Subcutaneous abdominal adipose tissue (tissue), 5 donors: Measurements from ENCODE around the gene DCAF10.
"Not testable (repeated sequence)": the region's sequence is repeated elsewhere in the genome, so short reads cannot be mapped to it uniquely, and the experiment has no call there.

Experiments
- H3K27ac ChIP-seq: one replicate; pipeline ENCODE4 v1.7.0; 2013; ENCODE audit warnings: low read depth, mild to moderate bottlenecking, inconsistent platforms, low read length, moderate library complexity
- H3K27me3 ChIP-seq, 5 donors: one replicate each; pipeline ENCODE4 v1.7.0; 2013; ENCODE audit warnings: low read length in 5 of 5, inconsistent platforms in 1 of 5; ENCODE audit not compliant: control insufficient read depth in 5 of 5, insufficient read depth in 4 of 5
- H3K36me3 ChIP-seq, 5 donors: one replicate each; pipeline ENCODE4 v1.7.0; 2013; ENCODE audit warnings: low read length in 5 of 5; ENCODE audit not compliant: control insufficient read depth in 5 of 5, insufficient read depth in 5 of 5
- H3K4me1 ChIP-seq, 5 donors: one replicate each; pipeline ENCODE4 v1.7.0; 2013; ENCODE audit warnings: low read length in 5 of 5, mild to moderate bottlenecking in 3 of 5, moderate library complexity in 1 of 5; ENCODE audit not compliant: control insufficient read depth in 5 of 5, insufficient read depth in 5 of 5
- H3K4me3 ChIP-seq, 5 donors: one replicate each; pipeline ENCODE4 v1.7.0; 2013; ENCODE audit warnings: low read length in 5 of 5, low read depth in 1 of 5
- H3K9ac ChIP-seq, 5 donors: one replicate each; pipeline ENCODE4 v1.7.0; 2013; ENCODE audit warnings: low read length in 5 of 5, mild to moderate bottlenecking in 4 of 5, moderate library complexity in 3 of 5
- H3K9me3 ChIP-seq, 5 donors: one replicate each; pipeline ENCODE4 v1.7.0; 2013; ENCODE audit warnings: low read length in 5 of 5; ENCODE audit not compliant: control insufficient read depth in 5 of 5
- donor health status: healthy.
- donor health status: healthy.
- donor health status: healthy.
- donor health status: healthy.
- donor health status: healthy.

DCAF10 gene

GRCh38 chr9:37800631-37801286 lies at the start of gene DCAF10:
DCAF10 (plus strand) TSS chr9:37800797; CDS start chr9:37800867, 70 bp downstream.
- H3K9ac ChIP-seq = peak within 1 kb of the TSS; percentile 73 to 99 (median 93)
- H3K4me3 ChIP-seq = peak within 1 kb of the TSS; percentile 79 to 99 (median 95)
- no peaks in the 10 kb centered on the region for H3K9me3 ChIP-seq
- peaks cover 10 to 34% (median 27%) of the 10 kb centered on the region in 5 donors for H3K4me1 ChIP-seq
- H3K36me3 ChIP-seq = no peaks in the 10 kb centered on the region
- no peaks in the 10 kb centered on the region for H3K27me3 ChIP-seq
- peak within 1 kb of the TSS; percentile 88 for H3K27ac ChIP-seq

- no peak overlapping the region for H3K4me3 ChIP-seq
- H3K36me3 ChIP-seq = no peaks in the 10 kb centered on the region
- no peaks in the 10 kb centered on the region for H3K9me3 ChIP-seq
- H3K27me3 ChIP-seq = no peaks in the 10 kb centered on the region
- H3K27ac ChIP-seq = no peak overlapping the region
- peaks cover 2 to 15% (median 14%) of the 10 kb centered on the region in 5 donors for H3K4me1 ChIP-seq
- H3K9ac ChIP-seq = no peak overlapping the region
Measured at GRCh38 chr9:37751186-37751585, 49.4 kb upstream of the DCAF10 start.

- not testable (repeated sequence) for H3K27me3 ChIP-seq, H3K9me3 ChIP-seq, H3K36me3 ChIP-seq, H3K4me3 ChIP-seq, H3K27ac ChIP-seq, H3K9ac ChIP-seq
- H3K4me1 ChIP-seq = peaks cover 2 to 15% (median 14%) of the 10 kb centered on the region in 5 donors
Measured at GRCh38 chr9:37751704-37752103, 48.9 kb upstream of the DCAF10 start.

DNA sequence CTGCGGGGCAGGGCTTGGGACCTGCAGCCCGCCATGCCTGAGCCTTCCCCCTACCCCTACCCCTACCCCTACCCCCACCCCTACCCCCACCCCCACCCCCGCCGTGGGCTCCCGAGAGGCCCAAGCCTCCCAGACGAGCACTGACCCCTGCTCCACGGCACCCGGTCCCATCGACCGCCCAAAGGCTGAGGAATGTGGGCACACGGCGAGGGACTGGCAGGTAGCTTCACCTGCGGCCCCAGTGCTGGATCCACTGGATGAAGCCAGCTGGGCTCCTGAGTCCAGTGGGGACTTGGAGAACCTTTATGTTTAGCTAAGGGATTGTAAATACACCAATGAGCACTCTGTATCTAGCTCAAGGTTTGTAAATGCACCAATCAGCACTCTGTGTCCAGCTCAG lies 48.5 kb upstream of the DCAF10 start:
- not testable (repeated sequence) for H3K4me3 ChIP-seq, H3K9me3 ChIP-seq, H3K27ac ChIP-seq, H3K9ac ChIP-seq, H3K36me3 ChIP-seq, H3K27me3 ChIP-seq
- peaks cover 2 to 15% (median 14%) of the 10 kb centered on the region in 5 donors for H3K4me1 ChIP-seq

GRCh38 chr9:37752642-37753488 lies 47.7 kb upstream of the DCAF10 start:
- Histone ChIP-seq H3K4me1 (peaks cover 2 to 15% (median 14%) of the 10 kb centered on the region in 5 donors), H3K9ac (peak overlapping the region in 4 of 5 donors; percentile 51 to 99 (median 91)), H3K4me3 (peak overlapping the region; percentile 74 to 98 (median 94)), H3K27me3 (no peaks in the 10 kb centered on the region), H3K9me3 (no peaks in the 10 kb centered on the region), H3K36me3 (peaks cover 0 to 4% (median 0%) of the 10 kb centered on the region in 5 donors), H3K27ac (no peak overlapping the region)

DNA sequence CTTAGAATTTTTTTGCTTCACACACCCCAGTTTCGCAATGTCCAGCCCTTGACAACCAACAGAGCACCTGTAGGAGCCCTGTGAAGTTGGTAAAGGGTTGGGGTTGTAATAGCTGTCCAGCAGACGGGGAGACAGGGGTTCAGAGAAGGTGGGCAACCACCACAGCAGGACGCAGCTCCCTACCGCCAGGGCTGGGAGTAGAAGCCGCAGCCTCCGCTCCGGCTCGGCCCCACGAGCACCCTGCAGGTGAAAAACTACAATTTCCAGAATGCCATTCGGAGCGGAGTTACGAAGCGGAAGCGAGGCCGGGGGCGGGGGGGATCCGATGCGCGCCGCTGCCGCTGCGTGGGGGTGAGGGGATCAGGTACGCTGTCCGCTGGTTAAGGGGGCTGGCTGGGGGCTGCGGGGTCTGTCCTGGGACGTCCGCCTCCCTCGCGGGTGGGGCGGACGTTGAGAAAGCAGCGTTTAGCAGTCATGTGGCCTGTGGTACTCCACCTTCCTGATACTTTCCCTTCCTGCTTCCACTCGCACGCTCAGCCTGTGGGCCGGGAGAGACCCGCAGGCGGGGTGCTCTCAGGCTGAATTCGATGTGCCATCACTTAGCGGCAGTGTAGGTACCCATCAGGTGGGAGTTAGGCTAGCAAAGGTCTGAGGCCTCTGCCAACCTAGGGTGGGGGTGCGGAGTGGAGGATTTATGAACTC lies 47.0 kb upstream of the DCAF10 start, which contains the start of gene TRMT10B:
TRMT10B (plus strand) TSS at position 317 of the 702 bp plus-strand sequence. CDS start 8,127 bp downstream, outside the sequence.
- Histone ChIP-seq H3K27ac (peak within 1 kb of the TSS; percentile 66), H3K27me3 (no peaks in the 10 kb centered on the region), H3K36me3 (peaks cover 0 to 4% (median 0%) of the 10 kb centered on the region in 5 donors), H3K4me3 (peak within 1 kb of the TSS; percentile 85 to 98 (median 95)), H3K9ac (peak within 1 kb of the TSS; percentile 83 to 99 (median 92)), H3K9me3 (no peaks in the 10 kb centered on the region), H3K4me1 (peaks cover 2 to 15% (median 14%) of the 10 kb centered on the region in 5 donors)

- Histone ChIP-seq H3K27ac (no peak overlapping the region), H3K27me3 (no peaks in the 10 kb centered on the region), H3K4me1 (peaks cover 2 to 10% (median 9%) of the 10 kb centered on the region in 5 donors), H3K9ac (no peak overlapping the region), H3K9me3 (no peaks in the 10 kb centered on the region), H3K4me3 (no peak overlapping the region), H3K36me3 (peaks cover 0 to 6% (median 3%) of the 10 kb centered on the region in 5 donors)
Measured at GRCh38 chr9:37758747-37759146, 41.9 kb upstream of the DCAF10 start.

DNA sequence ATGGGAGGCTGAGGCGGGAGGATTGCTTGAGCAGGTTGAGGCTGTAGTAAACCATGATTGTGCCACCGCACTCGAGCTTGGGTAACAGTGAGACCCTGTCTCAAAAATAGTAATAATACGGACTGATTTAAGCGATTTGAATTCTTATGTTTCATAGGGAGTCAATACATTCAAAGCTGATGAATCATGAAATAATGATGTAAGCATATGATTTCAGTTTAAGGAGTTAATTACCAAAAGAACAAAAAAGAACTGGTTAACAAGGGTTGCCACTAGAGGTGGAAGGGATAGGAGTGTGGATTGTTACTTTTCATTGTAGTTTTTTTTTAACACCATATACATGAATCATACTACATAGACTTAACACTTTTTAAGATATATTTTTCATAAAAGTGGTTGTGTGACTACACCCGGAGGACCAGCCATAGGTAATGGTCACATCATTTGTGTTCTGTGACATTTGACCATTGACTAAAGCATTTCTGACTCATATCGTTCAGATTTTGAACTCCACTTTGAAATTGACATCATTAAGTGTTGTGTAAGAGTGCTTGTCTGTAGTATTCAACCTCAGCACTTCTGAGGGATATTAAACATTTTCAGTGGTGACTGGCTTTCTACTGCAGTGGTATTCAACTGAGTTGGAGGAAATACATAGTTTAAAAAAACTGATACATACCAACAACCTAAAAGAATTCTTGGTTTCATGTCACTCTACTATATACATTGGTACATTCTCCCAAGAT lies 40.0 kb upstream of the DCAF10 start:
- H3K27ac ChIP-seq = no peak overlapping the region
- H3K9me3 ChIP-seq = no peaks in the 10 kb centered on the region
- no peak overlapping the region for H3K9ac ChIP-seq
- H3K27me3 ChIP-seq = no peaks in the 10 kb centered on the region
- H3K4me3 ChIP-seq = no peak overlapping the region
- no peaks in the 10 kb centered on the region for H3K4me1 ChIP-seq
- peaks cover 0 to 14% (median 4%) of the 10 kb centered on the region in 5 donors for H3K36me3 ChIP-seq

DNA sequence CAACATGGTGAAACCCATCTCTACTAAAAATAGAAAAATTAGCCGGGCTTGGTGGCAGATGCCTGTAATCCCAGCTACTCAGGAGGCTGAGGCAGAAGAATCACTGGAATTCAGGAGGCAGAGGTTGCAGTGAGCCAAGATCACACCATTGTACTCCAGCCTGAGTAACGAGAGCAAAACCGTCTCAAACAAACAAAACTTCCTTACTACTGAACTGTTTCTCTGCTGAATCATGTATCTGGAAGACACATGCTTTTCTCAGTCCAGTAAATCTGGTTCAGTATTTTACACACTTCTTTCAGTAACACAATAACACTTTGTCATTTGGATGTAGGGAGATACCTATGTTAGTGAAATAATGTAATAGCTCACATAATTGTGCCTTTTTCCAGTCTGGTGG lies 39.1 kb upstream of the DCAF10 start:
- Histone ChIP-seq H3K27me3 (no peaks in the 10 kb centered on the region), H3K4me3 (no peak overlapping the region), H3K36me3 (peaks cover 0 to 14% (median 4%) of the 10 kb centered on the region in 5 donors), H3K4me1 (no peaks in the 10 kb centered on the region), H3K9ac (no peak overlapping the region), H3K9me3 (no peaks in the 10 kb centered on the region), H3K27ac (no peak overlapping the region)
